DOHH2 (cell line): ENCODE results near the gene SGPP1.

Experiments
- H3F3A ChIP-seq: fragments of 200-600 bp; sonication (generic), shearing (Covaris generic); 2 replicates; pipeline ENCODE4 v1.6.0; 2016; ENCODE audit warnings: antibody characterized with exemption, mild to moderate bottlenecking; ENCODE audit not compliant: control insufficient read depth, insufficient read depth
- H3K27ac ChIP-seq: fragments of 200-600 bp; sonication (generic); 2 replicates; pipeline ENCODE4 v1.5.1; 2014; ENCODE audit warnings: low read depth, mild to moderate bottlenecking, low read length, moderate library complexity
- H3K27me3 ChIP-seq: fragments of 200-600 bp; sonication (generic); 2 replicates; pipeline ENCODE4 v1.6.1; 2014; ENCODE audit warnings: mild to moderate bottlenecking, low read length, mixed read lengths; ENCODE audit not compliant: control insufficient read depth
- H3K36me3 ChIP-seq: fragments of 200-600 bp; sonication (generic); 2 replicates; pipeline ENCODE4 v1.6.1; 2014; ENCODE audit warnings: mild to moderate bottlenecking, low read length, moderate library complexity, mixed read lengths; ENCODE audit not compliant: control insufficient read depth
- H3K4me1 ChIP-seq: fragments of 200-600 bp; sonication (generic); 2 replicates; pipeline ENCODE4 v1.6.1; 2014; ENCODE audit warnings: mild to moderate bottlenecking, low read length, mixed read lengths; ENCODE audit not compliant: control insufficient read depth
- H3K4me2 ChIP-seq: fragments of 200-600 bp; sonication (generic); 2 replicates; pipeline ENCODE4 v1.6.0; 2014; ENCODE audit warnings: mild to moderate bottlenecking, low read length, moderate library complexity
- H3K4me3 ChIP-seq: fragments of 200-600 bp; sonication (generic); 2 replicates; pipeline ENCODE4 v1.5.1; 2014; ENCODE audit warnings: mild to moderate bottlenecking, low read length, mixed read lengths
- H3K79me2 ChIP-seq: fragments of 200-600 bp; sonication (generic); 2 replicates; pipeline ENCODE4 v1.6.1; 2014; ENCODE audit warnings: mild to moderate bottlenecking, low read length, mixed read lengths; ENCODE audit not compliant: control insufficient read depth
- H3K9me2 ChIP-seq: fragments of 200-600 bp; sonication (generic); replicated peaks from 2 replicates; pipeline ENCODE4 v1.6.1; 2014; ENCODE audit warnings: mild to moderate bottlenecking, low read length, mixed read lengths; ENCODE audit not compliant: control insufficient read depth
- H3K9me3 ChIP-seq: fragments of 200-600 bp; sonication (generic); 2 replicates; pipeline ENCODE4 v1.6.1; 2014; ENCODE audit warnings: antibody characterized with exemption, low read length, mixed read lengths; ENCODE audit not compliant: control insufficient read depth, insufficient read depth
- H4K20me1 ChIP-seq: fragments of 200-600 bp; sonication (generic); 2 replicates; pipeline ENCODE4 v1.6.0; 2014; ENCODE audit warnings: low read depth, mild to moderate bottlenecking, antibody characterized with exemption, low read length, moderate library complexity; ENCODE audit not compliant: control insufficient read depth, insufficient read depth
- EZH2phosphoT487 ChIP-seq: fragments of 200-600 bp; sonication (generic); IDR thresholded peaks from 2 replicates; pipeline ENCODE4 v1.6.1; 2017; ENCODE audit warnings: borderline replicate concordance, mild to moderate bottlenecking, antibody characterized with exemption, low read length, moderate library complexity, mixed read lengths
- TF ChIP-seq, protein P1 (sequence below): fragments of 200-600 bp; sonication (generic); IDR thresholded peaks from one replicate; pipeline ENCODE4 v1.5.1; 2014; ENCODE audit warnings: antibody characterized with exemption, mild to moderate bottlenecking, low read depth, low read length; ENCODE audit not compliant: poor library complexity, severe bottlenecking

Gene SGPP1

DNA sequence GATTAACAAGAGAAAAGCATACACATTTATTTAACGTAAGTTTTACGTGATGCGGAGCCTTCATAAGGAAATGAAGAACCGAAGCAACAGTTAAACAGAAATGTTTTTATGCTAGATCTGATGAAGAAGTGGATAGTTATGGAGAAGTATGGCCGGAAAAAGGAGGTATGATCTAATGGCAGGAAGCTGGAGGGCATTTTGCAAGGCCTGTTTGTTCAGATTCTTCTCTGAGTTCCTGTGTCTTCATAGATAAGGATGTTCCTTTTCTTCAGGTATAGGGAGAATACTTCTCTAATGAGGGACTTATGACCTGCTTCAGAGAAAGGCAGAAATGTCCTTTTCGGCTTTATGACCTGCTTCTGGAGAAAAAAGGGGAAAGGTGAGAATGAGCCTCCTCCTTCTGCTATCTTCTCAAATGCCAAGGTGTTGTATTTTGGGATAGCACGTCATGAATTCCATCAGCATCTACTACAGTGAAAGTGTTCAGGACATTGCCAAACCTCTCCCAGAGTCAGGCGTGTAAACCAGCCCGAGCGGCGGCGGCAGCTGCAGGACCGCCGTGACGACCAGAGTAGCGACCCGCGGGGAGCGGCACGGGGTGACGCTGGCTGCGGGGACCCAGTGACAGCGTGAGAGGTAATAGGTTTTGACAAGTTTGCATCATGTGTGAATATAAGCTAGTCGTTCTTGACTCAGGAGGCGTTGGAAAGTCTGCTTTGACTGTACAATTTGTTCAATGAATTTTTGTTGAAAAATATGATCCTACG, 33.7 kb upstream of the SGPP1 start:
- TF ChIP-seq, protein P1, sequence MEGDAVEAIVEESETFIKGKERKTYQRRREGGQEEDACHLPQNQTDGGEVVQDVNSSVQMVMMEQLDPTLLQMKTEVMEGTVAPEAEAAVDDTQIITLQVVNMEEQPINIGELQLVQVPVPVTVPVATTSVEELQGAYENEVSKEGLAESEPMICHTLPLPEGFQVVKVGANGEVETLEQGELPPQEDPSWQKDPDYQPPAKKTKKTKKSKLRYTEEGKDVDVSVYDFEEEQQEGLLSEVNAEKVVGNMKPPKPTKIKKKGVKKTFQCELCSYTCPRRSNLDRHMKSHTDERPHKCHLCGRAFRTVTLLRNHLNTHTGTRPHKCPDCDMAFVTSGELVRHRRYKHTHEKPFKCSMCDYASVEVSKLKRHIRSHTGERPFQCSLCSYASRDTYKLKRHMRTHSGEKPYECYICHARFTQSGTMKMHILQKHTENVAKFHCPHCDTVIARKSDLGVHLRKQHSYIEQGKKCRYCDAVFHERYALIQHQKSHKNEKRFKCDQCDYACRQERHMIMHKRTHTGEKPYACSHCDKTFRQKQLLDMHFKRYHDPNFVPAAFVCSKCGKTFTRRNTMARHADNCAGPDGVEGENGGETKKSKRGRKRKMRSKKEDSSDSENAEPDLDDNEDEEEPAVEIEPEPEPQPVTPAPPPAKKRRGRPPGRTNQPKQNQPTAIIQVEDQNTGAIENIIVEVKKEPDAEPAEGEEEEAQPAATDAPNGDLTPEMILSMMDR = no peak
- no peak for TF ChIP-seq EZH2phosphoT487
- Histone ChIP-seq H3K9me3 (no peaks in the 10 kb centered on the region), H3F3A (0 out of 2 replicates have a peak, but pooled peaks cover 3% of the 10 kb centered on the region), H3K4me3 (no peak overlapping the region), H3K27me3 (no peaks in the 10 kb centered on the region), H4K20me1 (no peaks in the 10 kb centered on the region), H3K27ac (no peak overlapping the region), H3K9me2 (no peaks in the 10 kb centered on the region), H3K4me1 (peaks cover 13% of the 10 kb centered on the region), H3K4me2 (no peak overlapping the region), H3K36me3 (no peaks in the 10 kb centered on the region), H3K79me2 (no peaks in the 10 kb centered on the region)

DNA sequence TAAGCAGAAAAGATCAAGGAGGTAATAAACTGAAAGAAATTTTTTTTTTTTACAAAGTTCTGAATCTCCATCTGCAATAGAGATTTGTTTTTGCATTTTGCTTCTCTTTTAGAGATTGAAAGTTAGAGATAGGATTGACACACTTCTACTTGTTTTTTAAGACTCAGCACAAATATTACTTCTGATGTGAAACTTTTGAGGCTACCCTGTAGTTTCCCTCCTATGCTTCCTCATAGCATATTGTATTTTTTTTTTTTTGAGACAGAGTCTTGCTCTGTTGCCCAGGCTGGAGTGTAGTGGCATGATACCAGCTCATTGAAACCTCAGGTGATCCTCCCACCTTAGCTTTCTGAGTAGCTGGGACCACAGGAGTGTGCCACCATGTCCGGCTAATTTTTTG, 32.1 kb upstream of the SGPP1 start:
- Histone ChIP-seq H3K9me3 (no peaks in the 10 kb centered on the region), H3K27ac (no peak overlapping the region), H3K36me3 (no peaks in the 10 kb centered on the region), H3K27me3 (no peaks in the 10 kb centered on the region), H3K4me2 (peak overlapping the region; percentile 60), H3F3A (0 out of 2 replicates have a peak, but pooled peaks cover 3% of the 10 kb centered on the region), H3K4me1 (peaks cover 13% of the 10 kb centered on the region), H4K20me1 (no peaks in the 10 kb centered on the region), H3K79me2 (no peaks in the 10 kb centered on the region), H3K4me3 (no peak overlapping the region; the same call in 1 of the 2 replicates), H3K9me2 (no peaks in the 10 kb centered on the region)
- TF ChIP-seq, protein P1 = no peak
- no peak for TF ChIP-seq EZH2phosphoT487

DNA sequence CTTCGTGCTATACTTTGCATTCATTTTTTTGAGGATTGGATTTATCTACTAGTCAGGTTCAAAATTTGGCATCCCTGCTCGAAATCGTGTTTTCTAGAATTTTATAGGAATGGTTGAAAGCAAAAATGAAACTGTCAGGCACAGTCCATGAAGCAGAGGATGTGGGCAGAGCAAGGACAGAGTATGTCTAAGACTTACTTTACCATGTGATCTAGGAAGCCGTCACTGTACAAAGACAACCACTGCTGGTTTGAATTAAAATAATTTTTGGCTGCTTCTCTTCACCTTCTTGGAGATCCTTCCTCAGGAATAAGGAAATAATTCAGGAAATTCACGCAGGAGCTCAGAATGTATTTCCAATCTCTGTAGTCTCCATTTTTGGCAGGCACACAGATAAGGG, 31.6 kb upstream of the SGPP1 start:
- TF ChIP-seq, protein P1 = no peak
- TF ChIP-seq EZH2phosphoT487 = no peak
- H3K4me1 ChIP-seq = peaks cover 13% of the 10 kb centered on the region
- H3K27me3 ChIP-seq = no peaks in the 10 kb centered on the region
- H3K79me2 ChIP-seq = no peaks in the 10 kb centered on the region
- H3K4me2 ChIP-seq = peak overlapping the region; percentile 60
- H3K27ac ChIP-seq = no peak overlapping the region
- no peaks in the 10 kb centered on the region for H3K9me3 ChIP-seq
- H3K36me3 ChIP-seq = no peaks in the 10 kb centered on the region
- H3F3A ChIP-seq = 0 out of 2 replicates have a peak, but pooled peaks cover 3% of the 10 kb centered on the region
- H3K9me2 ChIP-seq = no peaks in the 10 kb centered on the region
- H3K4me3 ChIP-seq = peak overlapping the region; percentile 41
- no peaks in the 10 kb centered on the region for H4K20me1 ChIP-seq
